H9 (cell line): Measurements from ENCODE around the gene SLPI. TPM values are rescaled to one million over a fixed set of nuclear protein-coding genes. Genes with fewer than 3 reads are reported as not detected.

Experiments
- DNase-seq: peaks from one replicate; pipeline ENCODE4 v3.0.0-alpha.2; 2017
- H2AFZ ChIP-seq: one replicate; pipeline ENCODE4 v1.6.1; 2013; ENCODE audit warnings: mild to moderate bottlenecking, low read length, control low read depth, moderate library complexity
- H2AK5ac ChIP-seq: 2 replicates; pipeline ENCODE4 v1.6.1; 2013; ENCODE audit warnings: low read length, control low read depth, mixed read lengths; ENCODE audit not compliant: insufficient read length
- H2BK120ac ChIP-seq: one replicate; pipeline ENCODE4 v1.6.1; 2013; ENCODE audit warnings: low read depth, mild to moderate bottlenecking, low read length, control low read depth, inconsistent platforms; ENCODE audit not compliant: poor library complexity, severe bottlenecking
- H2BK12ac ChIP-seq: 2 replicates; pipeline ENCODE4 v1.6.1; 2013; ENCODE audit warnings: low read length, control low read depth, mixed read lengths, low read depth; ENCODE audit not compliant: insufficient read length
- H2BK15ac ChIP-seq: 2 replicates; pipeline ENCODE4 v1.6.1; 2013; ENCODE audit warnings: low read depth, low read length, control low read depth
- H2BK20ac ChIP-seq: one replicate; pipeline ENCODE4 v1.6.1; 2013; ENCODE audit warnings: low read depth, mild to moderate bottlenecking, low read length, control low read depth, inconsistent platforms; ENCODE audit not compliant: poor library complexity, severe bottlenecking
- H2BK5ac ChIP-seq: 2 replicates; pipeline ENCODE4 v1.6.1; 2013; ENCODE audit warnings: low read length, control low read depth, mixed read lengths; ENCODE audit not compliant: insufficient read length
- H3K14ac ChIP-seq: 2 replicates; pipeline ENCODE4 v1.6.1; 2013; ENCODE audit warnings: low read length, control low read depth; ENCODE audit not compliant: insufficient read depth
- H3K18ac ChIP-seq: 2 replicates; pipeline ENCODE4 v1.6.1; 2013; ENCODE audit warnings: low read depth, mild to moderate bottlenecking, mixed read lengths, low read length, control low read depth; ENCODE audit not compliant: insufficient read length
- H3K23ac ChIP-seq: 2 replicates; pipeline ENCODE4 v1.6.1; 2013; ENCODE audit warnings: low read length, control low read depth, mixed read lengths, low read depth; ENCODE audit not compliant: insufficient read length
- H3K23me2 ChIP-seq: 2 replicates; pipeline ENCODE4 v1.6.1; 2013; ENCODE audit warnings: low read depth, mild to moderate bottlenecking, mixed read lengths, low read length, control low read depth; ENCODE audit not compliant: insufficient read length, poor library complexity, severe bottlenecking
- H3K27ac ChIP-seq: 2 replicates; pipeline ENCODE4 v1.5.1; 2013; ENCODE audit warnings: low read length, control low read depth, mixed read lengths, low read depth; ENCODE audit not compliant: insufficient read length
- H3K27me3 ChIP-seq: 2 replicates; pipeline ENCODE4 v1.6.1; 2013; ENCODE audit warnings: low read length, control low read depth, inconsistent platforms; ENCODE audit not compliant: insufficient read depth
- H3K4ac ChIP-seq: 2 replicates; pipeline ENCODE4 v1.6.1; 2013; ENCODE audit warnings: low read depth, mild to moderate bottlenecking, control low read depth, inconsistent platforms, low read length, moderate library complexity
- H3K4me1 ChIP-seq: 2 replicates; pipeline ENCODE4 v1.6.1; 2013; ENCODE audit warnings: low read length, control low read depth, inconsistent platforms; ENCODE audit not compliant: insufficient read depth
- H3K4me2 ChIP-seq: 2 replicates; pipeline ENCODE4 v1.6.1; 2013; ENCODE audit warnings: low read length, control low read depth, mixed read lengths; ENCODE audit not compliant: insufficient read length, insufficient read depth
- H3K56ac ChIP-seq: 2 replicates; pipeline ENCODE4 v1.6.1; 2013; ENCODE audit warnings: low read depth, mild to moderate bottlenecking, mixed read lengths, low read length, control low read depth; ENCODE audit not compliant: insufficient read length
- H3K79me1 ChIP-seq: 2 replicates; pipeline ENCODE4 v1.6.1; 2013; ENCODE audit warnings: low read depth, mild to moderate bottlenecking, moderate library complexity, low read length, control low read depth, inconsistent platforms; ENCODE audit not compliant: insufficient read depth, poor library complexity, severe bottlenecking
- H3K79me2 ChIP-seq: 2 replicates; pipeline ENCODE4 v1.6.1; 2013; ENCODE audit warnings: low read length, control low read depth, inconsistent platforms; ENCODE audit not compliant: insufficient read depth
- H3K9ac ChIP-seq: 2 replicates; pipeline ENCODE4 v1.6.1; 2013; ENCODE audit warnings: low read length, control low read depth, mixed read lengths; ENCODE audit not compliant: insufficient read length; ENCODE audit errors: extremely low read depth
- H3K9me3 ChIP-seq: one replicate; pipeline ENCODE4 v1.6.1; 2013; ENCODE audit warnings: low read depth, low read length, inconsistent platforms; ENCODE audit not compliant: control insufficient read depth
- H3T11ph ChIP-seq: one replicate; pipeline ENCODE4 v1.6.1; 2013; ENCODE audit warnings: mild to moderate bottlenecking, low read length, control low read depth, inconsistent platforms
- H4K20me1 ChIP-seq: one replicate; pipeline ENCODE4 v1.6.1; 2013; ENCODE audit not compliant: control insufficient read depth, insufficient read length, insufficient read depth
- H4K5ac ChIP-seq: 2 replicates; pipeline ENCODE4 v1.6.1; 2013; ENCODE audit warnings: low read depth, mild to moderate bottlenecking, mixed read lengths, low read length, control low read depth; ENCODE audit not compliant: insufficient read length
- H4K8ac ChIP-seq: replicated peaks from 2 replicates; pipeline ENCODE4 v1.6.1; 2013; ENCODE audit warnings: low read length, control low read depth, mixed read lengths, low read depth; ENCODE audit not compliant: insufficient read length
- H4K91ac ChIP-seq: 2 replicates; pipeline ENCODE4 v1.6.1; 2013; ENCODE audit warnings: low read depth, mild to moderate bottlenecking, moderate library complexity, mixed read lengths, low read length, control low read depth; ENCODE audit not compliant: insufficient read length
- H3K27ac Mint-ChIP-seq, 3 experiments: 2 replicates in 2 of 3; 3 replicates in 1 of 3; pipeline ENCODE4 v1.8.0; 2020 to 2021; ENCODE audit warnings: mixed read lengths in 3 of 3, mild to moderate bottlenecking in 1 of 3, moderate library complexity in 1 of 3
- H3K27me3 Mint-ChIP-seq: 2 replicates; pipeline ENCODE4 v1.8.0; 2021; ENCODE audit warnings: low read depth, mild to moderate bottlenecking, moderate library complexity, mixed read lengths
- H3K36me3 Mint-ChIP-seq, 3 experiments: 2 replicates in 2 of 3; 3 replicates in 1 of 3; pipeline ENCODE4 v1.8.0; 2020 to 2021; ENCODE audit warnings: low read depth in 3 of 3, mixed read lengths in 3 of 3; ENCODE audit not compliant: insufficient read depth in 1 of 3
- H3K4me1 Mint-ChIP-seq, 2 experiments: 2 replicates each; pipeline ENCODE4 v1.8.0; 2020; ENCODE audit warnings: mixed read lengths in 2 of 2
- H3K4me3 Mint-ChIP-seq, 2 experiments: 2 replicates in 1 of 2; 3 replicates in 1 of 2; pipeline ENCODE4 v1.8.0; 2020 to 2021; ENCODE audit warnings: mild to moderate bottlenecking in 2 of 2, mixed read lengths in 2 of 2, moderate library complexity in 1 of 2
- H3K9me3 Mint-ChIP-seq, 2 experiments: 2 replicates in 1 of 2; 3 replicates in 1 of 2; pipeline ENCODE4 v1.8.0; 2020; ENCODE audit warnings: mild to moderate bottlenecking in 2 of 2, mixed read lengths in 2 of 2, moderate library complexity in 1 of 2
- WGBS: extraction: QIAGEN DNeasy Blood & Tissue Kit; methylation state at CpG from one replicate; pipeline ENCODE4 v1.1.7; 2013; ENCODE audit warnings: missing lambda C conversion rate, low lambda C conversion rate, mixed read lengths; ENCODE audit not compliant: insufficient read length; ENCODE audit errors: extremely low coverage; 5-methylcytosine and 5-hydroxymethylcytosine counted together
- total RNA-seq: library from RNA; stranded (reverse); gene quantifications from 2 replicates; pipeline ENCODE4 v1.2.1, GENCODE V29; 2021
- TF ChIP-seq, protein P1 (sequence below): fragments of 200-600 bp; sonication (generic); conservative IDR thresholded peaks from 3 replicates; pipeline ENCODE4 v1.8.0; 2021; ENCODE audit warnings: antibody characterized with exemption, mild to moderate bottlenecking

SLPI gene
- total RNA-seq, 1 experiment from 2014 or later, result not detected

GRCh38 chr20:45235995-45236394 is 18.4 kb downstream of the SLPI start:
- Histone ChIP-seq H2AFZ (no peak overlapping the region), H3K4me2 (no peak overlapping the region), H2BK15ac (no peak overlapping the region), H3T11ph (no peak overlapping the region), H3K27me3 (no peaks in the 10 kb centered on the region; the same call in 1 of the 2 replicates), H2AK5ac (no peak overlapping the region), H4K91ac (no peak overlapping the region), H3K9me3 (no peaks in the 10 kb centered on the region), H2BK20ac (no peak overlapping the region), H4K8ac (no peak overlapping the region), H3K4ac (no peak overlapping the region), H3K4me1 (no peaks in the 10 kb centered on the region), H3K79me1 (no peaks in the 10 kb centered on the region), H2BK5ac (no peak overlapping the region), H3K79me2 (no peaks in the 10 kb centered on the region), H2BK12ac (no peak overlapping the region), H4K5ac (no peak overlapping the region), H3K9ac (no peak overlapping the region), H3K56ac (no peak overlapping the region), H3K23me2 (no peaks in the 10 kb centered on the region), H4K20me1 (no peaks in the 10 kb centered on the region), H3K27ac (no peak overlapping the region), H3K18ac (no peak overlapping the region), H3K14ac (no peak overlapping the region), H3K23ac (no peak overlapping the region), H2BK120ac (no peak overlapping the region)
- WGBS, result no CpG with 5 or more reads among the region's 4 CpGs
- TF ChIP-seq, protein P1, sequence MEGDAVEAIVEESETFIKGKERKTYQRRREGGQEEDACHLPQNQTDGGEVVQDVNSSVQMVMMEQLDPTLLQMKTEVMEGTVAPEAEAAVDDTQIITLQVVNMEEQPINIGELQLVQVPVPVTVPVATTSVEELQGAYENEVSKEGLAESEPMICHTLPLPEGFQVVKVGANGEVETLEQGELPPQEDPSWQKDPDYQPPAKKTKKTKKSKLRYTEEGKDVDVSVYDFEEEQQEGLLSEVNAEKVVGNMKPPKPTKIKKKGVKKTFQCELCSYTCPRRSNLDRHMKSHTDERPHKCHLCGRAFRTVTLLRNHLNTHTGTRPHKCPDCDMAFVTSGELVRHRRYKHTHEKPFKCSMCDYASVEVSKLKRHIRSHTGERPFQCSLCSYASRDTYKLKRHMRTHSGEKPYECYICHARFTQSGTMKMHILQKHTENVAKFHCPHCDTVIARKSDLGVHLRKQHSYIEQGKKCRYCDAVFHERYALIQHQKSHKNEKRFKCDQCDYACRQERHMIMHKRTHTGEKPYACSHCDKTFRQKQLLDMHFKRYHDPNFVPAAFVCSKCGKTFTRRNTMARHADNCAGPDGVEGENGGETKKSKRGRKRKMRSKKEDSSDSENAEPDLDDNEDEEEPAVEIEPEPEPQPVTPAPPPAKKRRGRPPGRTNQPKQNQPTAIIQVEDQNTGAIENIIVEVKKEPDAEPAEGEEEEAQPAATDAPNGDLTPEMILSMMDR, result peak; percentile 92
- H3K4me1 Mint-ChIP-seq, result no peaks in the 10 kb centered on the region
- H3K4me3 Mint-ChIP-seq, result no peak overlapping the region
- H3K9me3 Mint-ChIP-seq, result no peaks in the 10 kb centered on the region; a peak in 2 of 5 replicates
- H3K27ac Mint-ChIP-seq, result no peak overlapping the region
- peak; percentile 77 for DNase-seq
- H3K27me3 Mint-ChIP-seq, result peaks cover 4% of the 10 kb centered on the region; the same call in 1 of the 2 replicates
- H3K36me3 Mint-ChIP-seq, result no peaks in the 10 kb centered on the region
